ENCODE data around the gene CD302. TPM values are rescaled to one million over a fixed set of nuclear protein-coding genes. Genes with fewer than 3 reads are reported as not detected.
A peak's percentile ranks its signal among the peaks of the same experiment; 100 is the strongest.

CD302 gene
- total and polyA plus RNA-seq, 2 of the 4 experiments (the other 2 are of a cell fraction): 3.8 to 4.0 TPM

GRCh38 chr2:159797225-159797542 lies 824 bp downstream of the CD302 start:
- 0 out of 2 replicates have a peak, but pooled peaks cover 2% of the 10 kb centered on the region for H3K27me3 ChIP-seq (ENCODE audit: control insufficient read depth, insufficient read depth, low read length)
- peak overlapping the region; percentile 84; the same call in 1 of the 2 replicates for H3K4ac ChIP-seq (ENCODE audit: low read depth, low read length)
- no peak overlapping the region for H4K91ac ChIP-seq (ENCODE audit: insufficient read depth, low read depth, low read length)
- peak overlapping the region; percentile 46; the same call in 1 of the 2 replicates for H2BK120ac ChIP-seq (ENCODE audit: low read depth, low read length)
- peak overlapping the region in 1 of 2 experiments; percentile 51; a peak in 1 of 4 replicates for H4K8ac ChIP-seq (ENCODE audit: low read depth in 2 of 2, low read length in 2 of 2)
- DNase-seq (no peak), ATAC-seq (ENCODE audit: low read depth) (no peak)
- peak overlapping the region; percentile 96 for H3K23ac ChIP-seq (ENCODE audit: low read depth, low read length)
- H3K4me3 ChIP-seq (ENCODE audit: insufficient read depth, low read depth, low read length): peak overlapping the region; percentile 90
- no peak overlapping the region for H3K27ac ChIP-seq (ENCODE audit: insufficient read depth, low read length)
- H3K36me3 ChIP-seq (ENCODE audit: control insufficient read depth, insufficient read depth, low read length): no peaks in the 10 kb centered on the region
- H4K5ac ChIP-seq (ENCODE audit: low read depth, low read length): no peak overlapping the region
- intact Hi-C loops (cut with micrococcal nuclease) (no loop called here), in situ Hi-C loops (cut with MboI; ENCODE audit: low sequenced_read_pairs) (no loop called here), dilution Hi-C loops (cut with HindIII; ENCODE audit: low sequenced_read_pairs, unreplicated experiment) (no loop called here)
- peaks cover 0 to 26% of the 10 kb centered on the region in 2 experiments; a peak in 3 of 4 replicates for H3K79me1 ChIP-seq (ENCODE audit: low read depth in 1 of 2, low read length in 2 of 2)
- TF ChIP-seq BHLHE40 (IDR thresholded peaks at IDR 0.05; ENCODE audit: low read depth, low read length): peak; percentile 17; the same call in 1 of the 2 replicates
- TF ChIP-seq FOS (IDR thresholded peaks at IDR 0.05; ENCODE audit: low read depth, low read length): no peak
- no peak for TF ChIP-seq SMC3 (IDR thresholded peaks at IDR 0.05; ENCODE audit: low read depth, low read length)
- no peak for TF ChIP-seq POLR2A (IDR thresholded peaks at IDR 0.05; ENCODE audit: low read depth, low read length)
- no peak for TF ChIP-seq CHD1 (IDR thresholded peaks at IDR 0.05; ENCODE audit: low read depth, low read length)
- TF ChIP-seq MAZ (IDR thresholded peaks at IDR 0.05; ENCODE audit: borderline replicate concordance, low read depth, low read length): no peak
- TF ChIP-seq RAD21 (IDR thresholded peaks at IDR 0.05; ENCODE audit: low read length): no peak
- no peak for TF ChIP-seq MXI1 (IDR thresholded peaks at IDR 0.05; ENCODE audit: borderline replicate concordance, low read depth, low read length)
- no peak for TF ChIP-seq RFX5 (IDR thresholded peaks at IDR 0.05; ENCODE audit: low read depth, low read length)
- no peak for TF ChIP-seq ELK1 (IDR thresholded peaks at IDR 0.05; ENCODE audit: borderline replicate concordance, low read depth, low read length)
- no peak for TF ChIP-seq MAFK (IDR thresholded peaks at IDR 0.05; ENCODE audit: low read depth, low read length)
- TF ChIP-seq CTCF (conservative IDR thresholded peaks at IDR 0.05; ENCODE audit: low read depth, low read length): no peak
- peak; percentile 29; the same call in 1 of the 2 replicates for TF ChIP-seq CEBPB (IDR thresholded peaks at IDR 0.05; ENCODE audit: low read depth, low read length)
- peak; percentile 45 for TF ChIP-seq USF2 (IDR thresholded peaks at IDR 0.05; ENCODE audit: low read depth, low read length)
- no peak for TF ChIP-seq RCOR1 (IDR thresholded peaks at IDR 0.05; ENCODE audit: insufficient replicate concordance, low read length)
- no peak for TF ChIP-seq NFE2L2 (IDR thresholded peaks at IDR 0.05; ENCODE audit: low read depth, low read length)
- H3K9me3 ChIP-seq (ENCODE audit: control insufficient read depth, insufficient read depth, low read length): no peaks in the 10 kb centered on the region
- H3K4me2 ChIP-seq (ENCODE audit: low read depth, low read length): peak overlapping the region; percentile 66
- H3K18ac ChIP-seq (ENCODE audit: low read depth, low read length): no peak overlapping the region; the same call in 1 of the 2 replicates
- H3K14ac ChIP-seq (replicated peaks; ENCODE audit: low read depth, low read length): peak overlapping the region; percentile 76
- no peak overlapping the region for H2BK20ac ChIP-seq (ENCODE audit: low read depth, low read length)
- H3K4me1 ChIP-seq (ENCODE audit: control insufficient read depth, insufficient read depth, low read length): peaks cover 4% of the 10 kb centered on the region
- no peak overlapping the region for H2BK5ac ChIP-seq (ENCODE audit: low read depth, low read length, poor library complexity, severe bottlenecking)
- no peak overlapping the region for H2AK9ac ChIP-seq (replicated peaks; ENCODE audit: low read depth, low read length, poor library complexity)
- H2BK15ac ChIP-seq (ENCODE audit: low read depth, low read length): no peak overlapping the region
- no peak overlapping the region for H2AK5ac ChIP-seq (ENCODE audit: low read depth, low read length)
- peak overlapping the region; percentile 65; the same call in 1 of the 2 replicates for H3K9ac ChIP-seq (ENCODE audit: low read depth, low read length)
- ChIA-PET CTCF (interaction anchor here (0.5 kb wide), 1 partner anchor 151 kb away, joined by 3 read pairs; no protein-coding TSS in a partner anchor), POLR2A (ENCODE audit: unreplicated experiment) (interaction anchor here (0.6 kb wide), 1 partner anchor 182 kb away, joined by 6 read pairs; no protein-coding TSS in a partner anchor)
- H3K9me1 ChIP-seq (ENCODE audit: insufficient read depth, low read length): peaks cover 4% of the 10 kb centered on the region; the same call in 1 of the 2 replicates
- no peak overlapping the region for H3K56ac ChIP-seq (ENCODE audit: extremely low read depth, insufficient read depth, low read length)
- peak overlapping the region; percentile 94 for H2AFZ ChIP-seq (replicated peaks; ENCODE audit: low read length, poor library complexity)
- H4K20me1 ChIP-seq (ENCODE audit: insufficient read depth, low read length): peaks cover 2% of the 10 kb centered on the region; the same call in 1 of the 2 replicates
- no TSS peak for BruUV-seq (replicated peaks)
- WGBS, 2 experiments (ENCODE audit: extremely low coverage in 2 of 2, insufficient read length in 1 of 2): no CpG with 5 or more reads among the region's 4 CpGs
